Mammary epithelial cell (primary cell): ENCODE results near the gene ZBTB33.

Experiments
- CTCF ChIP-seq, 2 donors: IDR thresholded peaks in 1 of 2; conservative IDR thresholded peaks in 1 of 2; 2 replicates each; pipeline ENCODE4 v1.5.1; 2011 to 2012; ENCODE audit warnings: inconsistent platforms in 2 of 2, low read length in 2 of 2, mild to moderate bottlenecking in 2 of 2, control low read depth in 1 of 2, low read depth in 1 of 2; ENCODE audit not compliant: insufficient read depth in 1 of 2; ENCODE audit errors: extremely low read depth in 1 of 2
- EZH2 ChIP-seq: IDR thresholded peaks from 2 replicates; pipeline ENCODE4 v1.6.1; 2012; ENCODE audit warnings: low read length, inconsistent platforms, borderline replicate concordance

DNA sequence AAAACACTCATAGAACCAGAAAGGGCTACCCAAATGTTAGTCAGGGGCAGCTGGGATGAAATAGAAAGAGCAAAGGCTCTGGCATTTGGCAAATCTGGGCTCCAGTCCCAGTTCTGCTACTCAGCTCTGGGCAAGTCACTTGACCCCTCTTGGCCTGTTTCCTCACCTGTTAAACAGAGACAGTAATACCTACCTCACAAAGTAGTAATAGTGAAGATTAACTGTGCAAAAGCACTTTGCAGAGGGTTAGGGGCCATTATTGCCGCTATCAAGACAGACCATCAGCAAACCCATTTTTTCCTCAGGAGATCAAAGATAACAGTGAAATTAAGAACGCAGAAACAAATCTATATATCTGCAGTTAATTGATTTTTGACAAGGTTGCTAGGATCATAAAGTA lies 20.6 kb downstream of the ZBTB33 start:
- TF ChIP-seq CTCF (conservative IDR thresholded peaks at IDR 0.05 in 1 of 2, IDR thresholded peaks at IDR 0.05 in 1 of 2; ENCODE audit: extremely low read depth in 1 of 2, insufficient read depth in 1 of 2, low read depth in 1 of 2, low read length in 2 of 2): no peak
- no peak for TF ChIP-seq EZH2
